Liver (tissue), 3 donors: ENCODE data around the gene RB1.

Experiments used
- RAD21 ChIP-seq, 2 donors: IDR thresholded peaks; 2 replicates each; pipeline ENCODE4 v1.6.1; 2016; ENCODE audit warnings: antibody characterized with exemption in 2 of 2, mild to moderate bottlenecking in 2 of 2
- RXRA ChIP-seq, 2 donors: IDR thresholded peaks; 2 replicates each; pipeline ENCODE4 v1.6.1; 2017 to 2018; ENCODE audit warnings: antibody characterized with exemption in 2 of 2, mild to moderate bottlenecking in 1 of 2
- TF ChIP-seq, protein P1 (sequence below): fragments of 150-350 bp; IDR thresholded peaks from 2 replicates; pipeline ENCODE4 v1.5.1; 2017; ENCODE audit warnings: improper control_type of control experiment, low read depth, low read length; ENCODE audit not compliant: missing input control
- TF ChIP-seq, protein P2 (sequence below): IDR thresholded peaks from 2 replicates; pipeline ENCODE4 v1.6.1; 2016; ENCODE audit warnings: antibody characterized with exemption
- TF ChIP-seq, protein P3 (sequence below): IDR thresholded peaks from 2 replicates; pipeline ENCODE4 v1.6.1; 2016; ENCODE audit warnings: antibody characterized with exemption
- TF ChIP-seq, protein P4 (sequence below): IDR thresholded peaks from 2 replicates; pipeline ENCODE4 v1.6.1; 2016; ENCODE audit warnings: antibody characterized with exemption
- donor health status: healthy.
- donor health status: healthy.

DNA sequence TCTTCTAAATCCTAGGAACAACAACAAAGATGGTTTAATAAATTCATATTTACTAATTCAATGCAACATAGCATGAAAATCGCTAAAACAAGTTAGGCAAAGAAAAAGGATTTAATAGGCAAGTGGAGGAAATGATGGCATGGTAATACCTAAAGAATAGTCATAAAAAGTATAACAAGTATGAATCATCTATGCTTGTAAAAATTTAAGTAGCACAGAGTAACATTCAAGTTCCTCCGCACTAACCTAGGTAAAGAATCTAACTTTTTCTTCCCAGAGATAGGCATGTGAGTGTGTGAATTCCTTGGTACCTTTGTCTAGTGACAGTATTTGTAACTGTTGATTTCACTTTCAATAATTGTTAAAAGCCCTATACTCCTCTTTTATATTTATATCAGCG is 186.7 kb downstream of the RB1 start:
- TF ChIP-seq, protein P1, sequence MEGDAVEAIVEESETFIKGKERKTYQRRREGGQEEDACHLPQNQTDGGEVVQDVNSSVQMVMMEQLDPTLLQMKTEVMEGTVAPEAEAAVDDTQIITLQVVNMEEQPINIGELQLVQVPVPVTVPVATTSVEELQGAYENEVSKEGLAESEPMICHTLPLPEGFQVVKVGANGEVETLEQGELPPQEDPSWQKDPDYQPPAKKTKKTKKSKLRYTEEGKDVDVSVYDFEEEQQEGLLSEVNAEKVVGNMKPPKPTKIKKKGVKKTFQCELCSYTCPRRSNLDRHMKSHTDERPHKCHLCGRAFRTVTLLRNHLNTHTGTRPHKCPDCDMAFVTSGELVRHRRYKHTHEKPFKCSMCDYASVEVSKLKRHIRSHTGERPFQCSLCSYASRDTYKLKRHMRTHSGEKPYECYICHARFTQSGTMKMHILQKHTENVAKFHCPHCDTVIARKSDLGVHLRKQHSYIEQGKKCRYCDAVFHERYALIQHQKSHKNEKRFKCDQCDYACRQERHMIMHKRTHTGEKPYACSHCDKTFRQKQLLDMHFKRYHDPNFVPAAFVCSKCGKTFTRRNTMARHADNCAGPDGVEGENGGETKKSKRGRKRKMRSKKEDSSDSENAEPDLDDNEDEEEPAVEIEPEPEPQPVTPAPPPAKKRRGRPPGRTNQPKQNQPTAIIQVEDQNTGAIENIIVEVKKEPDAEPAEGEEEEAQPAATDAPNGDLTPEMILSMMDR: no peak
- TF ChIP-seq, protein P2, sequence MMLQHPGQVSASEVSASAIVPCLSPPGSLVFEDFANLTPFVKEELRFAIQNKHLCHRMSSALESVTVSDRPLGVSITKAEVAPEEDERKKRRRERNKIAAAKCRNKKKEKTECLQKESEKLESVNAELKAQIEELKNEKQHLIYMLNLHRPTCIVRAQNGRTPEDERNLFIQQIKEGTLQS: no peak
- TF ChIP-seq, protein P3, sequence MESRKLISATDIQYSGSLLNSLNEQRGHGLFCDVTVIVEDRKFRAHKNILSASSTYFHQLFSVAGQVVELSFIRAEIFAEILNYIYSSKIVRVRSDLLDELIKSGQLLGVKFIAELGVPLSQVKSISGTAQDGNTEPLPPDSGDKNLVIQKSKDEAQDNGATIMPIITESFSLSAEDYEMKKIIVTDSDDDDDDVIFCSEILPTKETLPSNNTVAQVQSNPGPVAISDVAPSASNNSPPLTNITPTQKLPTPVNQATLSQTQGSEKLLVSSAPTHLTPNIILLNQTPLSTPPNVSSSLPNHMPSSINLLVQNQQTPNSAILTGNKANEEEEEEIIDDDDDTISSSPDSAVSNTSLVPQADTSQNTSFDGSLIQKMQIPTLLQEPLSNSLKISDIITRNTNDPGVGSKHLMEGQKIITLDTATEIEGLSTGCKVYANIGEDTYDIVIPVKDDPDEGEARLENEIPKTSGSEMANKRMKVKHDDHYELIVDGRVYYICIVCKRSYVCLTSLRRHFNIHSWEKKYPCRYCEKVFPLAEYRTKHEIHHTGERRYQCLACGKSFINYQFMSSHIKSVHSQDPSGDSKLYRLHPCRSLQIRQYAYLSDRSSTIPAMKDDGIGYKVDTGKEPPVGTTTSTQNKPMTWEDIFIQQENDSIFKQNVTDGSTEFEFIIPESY: no peak
- TF ChIP-seq RAD21 (IDR thresholded peaks at IDR 0.05) (no peak), RXRA (IDR thresholded peaks at IDR 0.05) (no peak)
- TF ChIP-seq, protein P4, sequence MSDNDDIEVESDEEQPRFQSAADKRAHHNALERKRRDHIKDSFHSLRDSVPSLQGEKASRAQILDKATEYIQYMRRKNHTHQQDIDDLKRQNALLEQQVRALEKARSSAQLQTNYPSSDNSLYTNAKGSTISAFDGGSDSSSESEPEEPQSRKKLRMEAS: no peak
